Mesenchymal stem cell (in vitro differentiated cells and primary cell): Measurements from ENCODE around the gene RCOR3.

Experiments
- DNase-seq: peaks from one replicate; pipeline ENCODE4 v3.0.0-alpha.2; 2013
- H2AFZ ChIP-seq: one replicate; pipeline ENCODE4 v1.6.1; 2013; ENCODE audit warnings: low read depth, mild to moderate bottlenecking, control low read depth, inconsistent platforms, low read length, moderate library complexity
- H2AK5ac ChIP-seq: 2 replicates; pipeline ENCODE4 v1.6.1; 2013; ENCODE audit warnings: low read length, moderate library complexity, mild to moderate bottlenecking, inconsistent platforms; ENCODE audit not compliant: severe bottlenecking
- H2BK120ac ChIP-seq: one replicate; pipeline ENCODE4 v1.6.1; 2013; ENCODE audit warnings: low read depth, mild to moderate bottlenecking, inconsistent platforms, low read length, moderate library complexity
- H2BK12ac ChIP-seq, 2 experiments: one replicate each; pipeline ENCODE4 v1.6.1; 2013; ENCODE audit warnings: inconsistent platforms in 2 of 2, low read length in 2 of 2, mild to moderate bottlenecking in 2 of 2, moderate library complexity in 2 of 2, control low read depth in 1 of 2
- H2BK15ac ChIP-seq: one replicate; pipeline ENCODE4 v1.6.1; 2013; ENCODE audit warnings: mild to moderate bottlenecking, low read depth, inconsistent platforms; ENCODE audit not compliant: poor library complexity, severe bottlenecking
- H2BK5ac ChIP-seq: 2 replicates; pipeline ENCODE4 v1.6.1; 2013; ENCODE audit warnings: low read depth, mild to moderate bottlenecking, low read length, control low read depth, inconsistent platforms; ENCODE audit not compliant: poor library complexity, severe bottlenecking
- H3K14ac ChIP-seq, 2 experiments: one replicate each; pipeline ENCODE4 v1.6.1; 2013; ENCODE audit warnings: inconsistent platforms in 2 of 2, low read length in 2 of 2, control low read depth in 1 of 2, mild to moderate bottlenecking in 1 of 2, moderate library complexity in 1 of 2
- H3K18ac ChIP-seq, 2 experiments: one replicate each; pipeline ENCODE4 v1.6.1; 2013; ENCODE audit warnings: inconsistent platforms in 2 of 2, low read length in 2 of 2, control low read depth in 1 of 2, low read depth in 1 of 2, mild to moderate bottlenecking in 1 of 2
- H3K23ac ChIP-seq, 2 experiments: one replicate each; pipeline ENCODE4 v1.6.1; 2013; ENCODE audit warnings: inconsistent platforms in 2 of 2, low read length in 2 of 2, mild to moderate bottlenecking in 2 of 2, moderate library complexity in 2 of 2, control low read depth in 1 of 2
- H3K27ac ChIP-seq: 2 replicates; pipeline ENCODE4 v1.5.1; 2013; ENCODE audit warnings: mild to moderate bottlenecking, moderate library complexity, low read length, control low read depth, inconsistent platforms; ENCODE audit not compliant: poor library complexity, severe bottlenecking
- H3K27me3 ChIP-seq, 2 experiments: 2 replicates each; pipeline versions ENCODE4 v1.6.1 to v1.7.0; 2013; ENCODE audit warnings: low read length in 2 of 2, mild to moderate bottlenecking in 2 of 2, moderate library complexity in 2 of 2, control low read depth in 1 of 2, inconsistent platforms in 1 of 2; ENCODE audit not compliant: control insufficient read depth in 1 of 2, insufficient read depth in 1 of 2
- H3K36me3 ChIP-seq, 2 experiments: 2 replicates each; pipeline versions ENCODE4 v1.6.1 to v1.7.0; 2013; ENCODE audit warnings: low read length in 2 of 2, control low read depth in 1 of 2, inconsistent platforms in 1 of 2, low read depth in 1 of 2, mild to moderate bottlenecking in 1 of 2; ENCODE audit not compliant: insufficient read depth in 2 of 2, control insufficient read depth in 1 of 2
- H3K4ac ChIP-seq, 2 experiments: one replicate each; pipeline ENCODE4 v1.6.1; 2013; ENCODE audit warnings: inconsistent platforms in 2 of 2, low read length in 2 of 2, mild to moderate bottlenecking in 2 of 2, moderate library complexity in 2 of 2, control low read depth in 1 of 2, low read depth in 1 of 2
- H3K4me1 ChIP-seq: 2 replicates; pipeline ENCODE4 v1.6.1; 2013; ENCODE audit warnings: low read depth, low read length, control low read depth; ENCODE audit not compliant: control insufficient read depth, insufficient read depth
- H3K4me2 ChIP-seq: 2 replicates; pipeline ENCODE4 v1.6.1; 2013; ENCODE audit warnings: low read length, mild to moderate bottlenecking, inconsistent platforms; ENCODE audit not compliant: poor library complexity, severe bottlenecking
- H3K4me3 ChIP-seq, 2 experiments: 2 replicates each; pipeline versions ENCODE4 v1.5.1 to v1.7.0; 2013; ENCODE audit warnings: low read length in 2 of 2, mild to moderate bottlenecking in 2 of 2, control low read depth in 1 of 2, low read depth in 1 of 2; ENCODE audit not compliant: insufficient read depth in 1 of 2
- H3K79me1 ChIP-seq: replicated peaks from 2 replicates; pipeline ENCODE4 v1.6.1; 2013; ENCODE audit warnings: mild to moderate bottlenecking, control low read depth, low read length, inconsistent platforms; ENCODE audit not compliant: poor library complexity, severe bottlenecking
- H3K9ac ChIP-seq: 2 replicates; pipeline ENCODE4 v1.7.0; 2013; ENCODE audit warnings: mild to moderate bottlenecking, low read length, moderate library complexity
- H3K9me3 ChIP-seq: 2 replicates; pipeline ENCODE4 v1.7.0; 2013; ENCODE audit warnings: mild to moderate bottlenecking, low read length; ENCODE audit not compliant: control insufficient read depth
- H4K8ac ChIP-seq: one replicate; pipeline ENCODE4 v1.6.1; 2013; ENCODE audit warnings: inconsistent platforms, mild to moderate bottlenecking, low read length, moderate library complexity
- H4K91ac ChIP-seq: one replicate; pipeline ENCODE4 v1.6.1; 2013; ENCODE audit warnings: mild to moderate bottlenecking, low read length, inconsistent platforms
- WGBS: methylation state at CpG from one replicate; pipeline ENCODE4 v1.1.7; 2013; ENCODE audit warnings: mixed read lengths; 5-methylcytosine and 5-hydroxymethylcytosine counted together

Gene RCOR3

DNA sequence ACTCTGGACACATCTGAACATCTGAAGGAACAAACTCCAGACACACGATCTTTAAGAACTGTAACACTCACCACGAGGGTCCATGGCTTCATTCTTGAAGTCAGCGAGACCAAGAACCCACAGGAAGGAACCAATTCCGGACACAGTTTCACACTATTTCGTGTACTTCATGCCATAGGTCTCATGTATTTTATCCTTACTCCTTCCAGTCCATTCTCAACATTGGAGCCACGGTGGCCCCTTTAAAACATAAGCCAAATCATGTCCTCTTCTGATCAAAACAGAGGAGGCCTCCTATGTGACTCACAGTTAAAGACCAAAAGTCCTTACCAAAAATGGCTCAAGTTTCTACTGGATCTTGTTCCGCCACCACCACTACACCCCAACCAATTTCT, 29.8 kb upstream of the RCOR3 start:
- H3K9ac ChIP-seq, result no peak overlapping the region
- no peaks in the 10 kb centered on the region for H3K4me1 ChIP-seq
- DNase-seq, result no peak
- H2AK5ac ChIP-seq, result no peak overlapping the region
- no peak overlapping the region for H3K4me2 ChIP-seq
- H3K4me3 ChIP-seq, result no peak overlapping the region
- H3K23ac ChIP-seq, result no peak overlapping the region
- 86% methylated on average over 7 of the region's 7 CpGs for WGBS
- no peak overlapping the region for H2BK12ac ChIP-seq
- no peak overlapping the region for H2BK15ac ChIP-seq
- H3K79me1 ChIP-seq, result no peaks in the 10 kb centered on the region
- no peak overlapping the region for H3K14ac ChIP-seq
- H3K36me3 ChIP-seq, result no peaks in the 10 kb centered on the region
- no peak overlapping the region for H4K91ac ChIP-seq
- H4K8ac ChIP-seq, result no peak overlapping the region
- H3K9me3 ChIP-seq, result no peaks in the 10 kb centered on the region
- no peak overlapping the region for H2BK5ac ChIP-seq
- H2BK120ac ChIP-seq, result no peak overlapping the region
- no peak overlapping the region for H3K18ac ChIP-seq
- H3K27me3 ChIP-seq, result no peaks in the 10 kb centered on the region
- no peak overlapping the region for H3K27ac ChIP-seq
- H2AFZ ChIP-seq, result no peak overlapping the region
- H3K4ac ChIP-seq, result no peak overlapping the region

DNA sequence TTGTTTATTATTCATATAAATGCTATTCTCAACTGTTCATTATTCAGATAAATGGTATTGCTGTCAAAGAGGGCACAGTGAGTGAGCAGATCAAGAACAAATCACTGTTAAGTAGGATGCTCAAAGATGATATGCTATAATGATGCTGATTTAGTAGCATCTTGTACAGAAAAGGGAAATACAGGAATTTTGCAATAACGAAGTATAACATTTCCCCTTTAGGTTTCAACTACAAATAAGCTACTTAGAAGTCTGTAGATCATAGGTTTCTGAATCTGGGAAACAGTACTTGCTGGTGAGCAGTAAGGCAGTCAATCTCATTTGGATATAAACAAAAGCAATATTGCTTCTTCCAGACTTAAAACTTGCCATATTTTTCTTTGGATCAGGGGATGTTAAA, 27.3 kb upstream of the RCOR3 start:
- H3K4ac ChIP-seq, result no peak overlapping the region
- no peak overlapping the region for H2BK5ac ChIP-seq
- H4K91ac ChIP-seq, result no peak overlapping the region
- H2BK120ac ChIP-seq, result no peak overlapping the region
- H2BK15ac ChIP-seq, result no peak overlapping the region
- peaks cover 4% of the 10 kb centered on the region for H3K4me1 ChIP-seq
- H2AK5ac ChIP-seq, result no peak overlapping the region
- no peak overlapping the region for H2BK12ac ChIP-seq
- H3K18ac ChIP-seq, result no peak overlapping the region
- no peak overlapping the region for H3K23ac ChIP-seq
- H4K8ac ChIP-seq, result no peak overlapping the region
- H3K27me3 ChIP-seq, result no peaks in the 10 kb centered on the region
- no peak overlapping the region for H3K27ac ChIP-seq
- no peak overlapping the region for H2AFZ ChIP-seq
- no peaks in the 10 kb centered on the region for H3K79me1 ChIP-seq
- H3K4me3 ChIP-seq, result no peak overlapping the region
- H3K9me3 ChIP-seq, result no peaks in the 10 kb centered on the region
- DNase-seq, result no peak
- H3K36me3 ChIP-seq, result no peaks in the 10 kb centered on the region
- no peak overlapping the region for H3K14ac ChIP-seq
- WGBS, result no CpG with 5 or more reads among the region's 1 CpG
- H3K9ac ChIP-seq, result no peak overlapping the region
- H3K4me2 ChIP-seq, result no peak overlapping the region

DNA sequence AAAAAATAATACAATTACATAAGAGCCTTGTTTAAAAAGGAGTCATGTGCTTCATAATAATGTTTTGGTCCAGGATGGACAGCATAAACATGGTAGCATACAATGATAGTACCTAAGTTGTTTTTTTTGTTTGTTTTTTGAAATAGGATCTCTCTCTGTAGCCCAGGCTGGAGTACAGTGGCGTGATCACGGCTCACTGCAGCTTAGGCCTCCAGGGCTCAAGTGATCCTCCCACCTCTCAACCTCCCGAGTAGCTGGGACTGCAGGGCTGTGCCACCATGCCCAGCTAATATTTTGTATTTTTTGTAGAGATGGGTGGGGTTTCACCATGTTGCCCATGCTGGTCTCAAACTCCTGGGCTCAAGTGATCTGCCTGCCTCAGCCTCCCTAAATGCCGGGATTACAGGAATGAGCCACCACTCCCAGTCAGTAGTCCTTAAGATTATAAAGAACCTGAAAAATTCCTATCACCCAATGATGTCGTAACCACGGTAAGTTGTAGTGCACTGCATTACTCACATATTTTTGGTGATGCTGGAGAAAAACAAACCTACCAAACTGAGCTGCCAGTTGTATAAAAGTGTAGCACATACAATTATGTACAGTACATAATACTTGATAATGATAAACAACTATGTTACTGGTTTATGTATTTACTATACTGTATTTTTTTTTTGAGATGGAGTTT, 22.4 kb upstream of the RCOR3 start:
- H2BK12ac ChIP-seq, result no peak overlapping the region
- no peak overlapping the region for H4K91ac ChIP-seq
- peak; percentile 7 for DNase-seq
- no peak overlapping the region for H2BK5ac ChIP-seq
- no peaks in the 10 kb centered on the region for H3K27me3 ChIP-seq
- no peak overlapping the region for H3K9ac ChIP-seq
- H3K9me3 ChIP-seq, result no peaks in the 10 kb centered on the region
- H3K14ac ChIP-seq, result no peak overlapping the region
- H3K4me1 ChIP-seq, result peaks cover 7% of the 10 kb centered on the region
- H2BK120ac ChIP-seq, result no peak overlapping the region
- no peaks in the 10 kb centered on the region for H3K36me3 ChIP-seq
- H3K23ac ChIP-seq, result no peak overlapping the region
- no peak overlapping the region for H4K8ac ChIP-seq
- H3K4me2 ChIP-seq, result no peak overlapping the region
- no peak overlapping the region for H2BK15ac ChIP-seq
- no peak overlapping the region for H2AK5ac ChIP-seq
- no peak overlapping the region for H2AFZ ChIP-seq
- H3K4ac ChIP-seq, result no peak overlapping the region
- H3K79me1 ChIP-seq, result no peaks in the 10 kb centered on the region
- no peak overlapping the region for H3K27ac ChIP-seq
- WGBS, result 63% methylated on average over 2 of the region's 6 CpGs
- H3K18ac ChIP-seq, result no peak overlapping the region
- H3K4me3 ChIP-seq, result no peak overlapping the region

DNA sequence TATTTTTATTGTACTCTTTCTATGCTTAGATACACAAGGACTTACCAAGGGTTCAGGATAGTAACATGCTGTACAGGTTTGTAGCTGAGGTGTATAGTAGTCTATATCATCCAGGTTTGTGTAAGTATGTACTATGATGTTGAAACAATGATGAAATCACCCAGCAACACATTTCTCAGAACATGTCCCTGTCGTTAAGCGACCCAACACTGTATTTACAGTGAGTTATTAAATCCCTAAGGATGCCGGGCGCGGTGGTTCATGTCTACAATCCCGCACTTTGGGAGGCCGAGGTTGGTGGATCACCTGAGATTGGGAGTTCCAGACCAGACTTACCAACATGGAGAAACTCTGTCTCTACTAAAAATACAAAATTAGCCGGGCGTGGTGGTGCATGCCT, 21.6 kb upstream of the RCOR3 start:
- Histone ChIP-seq H3K27ac (no peak overlapping the region), H3K4me3 (no peak overlapping the region), H2BK120ac (no peak overlapping the region), H3K18ac (no peak overlapping the region), H2BK5ac (no peak overlapping the region), H2AFZ (no peak overlapping the region), H3K9me3 (no peaks in the 10 kb centered on the region), H3K23ac (no peak overlapping the region), H3K4me2 (no peak overlapping the region), H3K9ac (no peak overlapping the region), H4K8ac (no peak overlapping the region), H3K79me1 (no peaks in the 10 kb centered on the region), H3K14ac (no peak overlapping the region), H3K36me3 (no peaks in the 10 kb centered on the region), H3K27me3 (no peaks in the 10 kb centered on the region), H2AK5ac (no peak overlapping the region), H2BK12ac (no peak overlapping the region), H4K91ac (no peak overlapping the region), H2BK15ac (no peak overlapping the region), H3K4me1 (peaks cover 7% of the 10 kb centered on the region), H3K4ac (no peak overlapping the region)
- DNase-seq, result no peak
- WGBS, result 90% methylated on average over 9 of the region's 9 CpGs
